WTC11 (cell line): ENCODE measurements around the gene USP37. TPM values are rescaled to one million over a fixed set of nuclear protein-coding genes. Genes with fewer than 3 reads are reported as not detected.

ENCODE experiments used
- ATAC-seq: fragments of 200-7000 bp; cut with Tn5 transposase; 2 replicates; pipeline ENCODE4 v1.10.0; 2021; ENCODE audit warnings: mild to moderate bottlenecking, moderate library complexity
- CTCF ChIA-PET: fragments of 300-600 bp; sonication (Branson Sonifier 250); formaldehyde crosslinking; loops from one replicate; lab custom pipeline; 2021; ENCODE audit warnings: antibody characterized with exemption; lab: Charles Lee
- POLR2A ChIA-PET: fragments of 350-600 bp; sonication (Branson Sonifier 250); formaldehyde crosslinking; loops from one replicate; lab custom pipeline; 2021; ENCODE audit warnings: antibody characterized with exemption; lab: Charles Lee
- DNase-seq: peaks from one replicate; pipeline ENCODE4 v3.0.0; 2021; ENCODE audit warnings: low spot score
- H3K27ac Mint-ChIP-seq: 2 replicates; pipeline ENCODE4 v1.8.0; 2021; ENCODE audit warnings: mixed read lengths
- H3K27me3 Mint-ChIP-seq: 2 replicates; pipeline ENCODE4 v1.8.0; 2021; ENCODE audit warnings: low read depth, mild to moderate bottlenecking, moderate library complexity, mixed read lengths
- H3K36me3 Mint-ChIP-seq: 2 replicates; pipeline ENCODE4 v1.8.0; 2021; ENCODE audit warnings: mixed read lengths
- H3K4me1 Mint-ChIP-seq: 2 replicates; pipeline ENCODE4 v1.8.0; 2022; ENCODE audit warnings: mixed read lengths
- H3K4me3 Mint-ChIP-seq: 2 replicates; pipeline ENCODE4 v1.8.0; 2021; ENCODE audit warnings: mild to moderate bottlenecking, moderate library complexity, mixed read lengths
- H3K9me3 Mint-ChIP-seq: 2 replicates; pipeline ENCODE4 v1.8.0; 2021; ENCODE audit warnings: mixed read lengths
- CBFB ChIP-seq: sonication (generic); formaldehyde crosslinking; IDR thresholded peaks from 2 replicates; pipeline ENCODE4 v1.8.1; 2022; ENCODE audit warnings: mild to moderate bottlenecking, low read depth, missing genetic modification reagents
- CDX4 ChIP-seq: fragments of 250-450 bp; sonication (Bioruptor Pico); IDR thresholded peaks from 2 replicates; pipeline ENCODE4 v1.9.0; 2021; ENCODE audit warnings: moderate library complexity, mild to moderate bottlenecking, inconsistent platforms, borderline replicate concordance
- CREM ChIP-seq: sonication (generic); formaldehyde crosslinking; IDR thresholded peaks from 2 replicates; pipeline ENCODE4 v1.8.1; 2022; ENCODE audit warnings: mild to moderate bottlenecking, missing genetic modification reagents, moderate library complexity
- EMX1 ChIP-seq: fragments of 250-450 bp; sonication (Bioruptor Pico); IDR thresholded peaks from 2 replicates; pipeline ENCODE4 v1.8.0; 2021; ENCODE audit warnings: mild to moderate bottlenecking
- JAZF1 ChIP-seq: fragments of 250-450 bp; sonication (Bioruptor Pico); IDR thresholded peaks from 2 replicates; pipeline ENCODE4 v1.9.0; 2021; ENCODE audit warnings: moderate library complexity, mild to moderate bottlenecking, inconsistent platforms
- NR3C1 ChIP-seq: sonication (generic); formaldehyde crosslinking; conservative IDR thresholded peaks from 2 replicates; pipeline ENCODE4 v1.8.1; 2023; ENCODE audit warnings: low read depth, mild to moderate bottlenecking, missing genetic modification reagents
- USF1 ChIP-seq: sonication (generic); formaldehyde crosslinking; IDR thresholded peaks from 2 replicates; pipeline ENCODE4 v1.8.0; 2022; ENCODE audit warnings: mild to moderate bottlenecking, missing genetic modification reagents
- ZBTB21 ChIP-seq: sonication (generic); formaldehyde crosslinking; IDR thresholded peaks from 2 replicates; pipeline ENCODE4 v1.8.1; 2023; ENCODE audit warnings: mild to moderate bottlenecking, missing genetic modification reagents, borderline replicate concordance
- ZNF138 ChIP-seq: sonication (generic); formaldehyde crosslinking; conservative IDR thresholded peaks from 2 replicates; pipeline ENCODE4 v1.8.1; 2022; ENCODE audit warnings: mild to moderate bottlenecking, moderate library complexity, missing genetic modification reagents
- ZNF263 ChIP-seq: sonication (generic); formaldehyde crosslinking; IDR thresholded peaks from 2 replicates; pipeline ENCODE4 v1.8.1; 2022; ENCODE audit warnings: low read depth, mild to moderate bottlenecking, moderate library complexity, missing genetic modification reagents
- ZNF281 ChIP-seq: sonication (generic); formaldehyde crosslinking; IDR thresholded peaks from 2 replicates; pipeline ENCODE4 v1.8.0; 2023; ENCODE audit warnings: mild to moderate bottlenecking, missing genetic modification reagents
- ZNF416 ChIP-seq: fragments of 250-450 bp; sonication (Bioruptor Pico); IDR thresholded peaks from 2 replicates; pipeline ENCODE4 v1.9.0; 2021; ENCODE audit warnings: mild to moderate bottlenecking, inconsistent platforms
- ZSCAN18 ChIP-seq: fragments of 250-450 bp; sonication (Bioruptor Pico); IDR thresholded peaks from 2 replicates; pipeline ENCODE4 v2.1.2; 2022; ENCODE audit warnings: mild to moderate bottlenecking, moderate library complexity
- total RNA-seq: library from RNA; stranded (reverse); gene quantifications from 3 replicates; pipeline ENCODE4 v1.2.3, GENCODE V29; 2021
- TF ChIP-seq, protein P1 (sequence below): fragments of 200-600 bp; IDR thresholded peaks from 2 replicates; pipeline ENCODE4 v1.8.0; 2022; ENCODE audit warnings: antibody characterized with exemption
- TF ChIP-seq, protein P2 (sequence below): fragments of 250-450 bp; sonication (Bioruptor Pico); IDR thresholded peaks from 2 replicates; pipeline ENCODE4 v1.9.0; 2021; ENCODE audit warnings: mild to moderate bottlenecking
- TF ChIP-seq, protein P3 (sequence below): sonication (generic); formaldehyde crosslinking; conservative IDR thresholded peaks from 2 replicates; pipeline ENCODE4 v1.8.1; 2022; ENCODE audit warnings: mild to moderate bottlenecking, missing genetic modification reagents
- TF ChIP-seq, protein P4 (sequence below): sonication (generic); formaldehyde crosslinking; IDR thresholded peaks from 2 replicates; pipeline ENCODE4 v1.8.0; 2022; ENCODE audit warnings: missing genetic modification reagents
- TF ChIP-seq, protein P5 (sequence below): sonication (generic); formaldehyde crosslinking; IDR thresholded peaks from 2 replicates; pipeline ENCODE4 v1.8.0; 2022; ENCODE audit warnings: mild to moderate bottlenecking, missing genetic modification reagents

The USP37 gene
- total RNA-seq, 1 experiment from 2014 or later: 21.6 TPM

DNA sequence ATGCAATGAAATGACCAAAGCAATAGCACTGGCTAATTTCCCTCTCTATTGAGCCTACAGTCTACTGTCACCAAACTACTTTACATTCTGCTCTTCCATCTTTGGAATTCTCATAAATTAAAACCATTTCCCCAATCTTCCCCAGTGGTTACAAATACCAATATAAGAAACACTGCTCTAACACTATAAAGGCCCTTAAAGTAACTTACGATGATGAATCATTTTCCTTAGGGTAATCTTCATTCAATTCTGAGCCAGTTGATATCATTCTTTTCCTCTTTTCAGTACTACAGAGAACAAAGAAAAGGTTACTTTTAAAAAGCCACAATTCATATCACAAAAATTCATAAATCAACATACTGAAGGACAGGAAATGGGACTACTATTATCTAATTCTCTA lies 22.1 kb downstream of the USP37 start:
- ATAC-seq (no peak), DNase-seq (no peak)
- ChIA-PET CTCF (no interaction called here), POLR2A (no interaction called here)
- H3K4me3 Mint-ChIP-seq: no peak overlapping the region
- H3K36me3 Mint-ChIP-seq: peaks cover 62% of the 10 kb centered on the region
- no peak overlapping the region for H3K27ac Mint-ChIP-seq
- H3K9me3 Mint-ChIP-seq: no peaks in the 10 kb centered on the region
- H3K4me1 Mint-ChIP-seq: no peaks in the 10 kb centered on the region
- H3K27me3 Mint-ChIP-seq: no peaks in the 10 kb centered on the region
- TF ChIP-seq ZNF263 (CRISPR knock-in tag) (no peak), ZSCAN18 (CRISPR knock-in tag) (no peak), NR3C1 (CRISPR knock-in tag) (no peak), ZBTB21 (CRISPR knock-in tag) (no peak), CREM (CRISPR knock-in tag) (no peak), ZNF416 (CRISPR knock-in tag) (no peak), CDX4 (CRISPR knock-in tag) (no peak), USF1 (no peak), JAZF1 (no peak), ZNF138 (CRISPR knock-in tag) (no peak), CBFB (CRISPR knock-in tag) (no peak), EMX1 (CRISPR knock-in tag) (no peak), ZNF281 (no peak)
- TF ChIP-seq, protein P1, sequence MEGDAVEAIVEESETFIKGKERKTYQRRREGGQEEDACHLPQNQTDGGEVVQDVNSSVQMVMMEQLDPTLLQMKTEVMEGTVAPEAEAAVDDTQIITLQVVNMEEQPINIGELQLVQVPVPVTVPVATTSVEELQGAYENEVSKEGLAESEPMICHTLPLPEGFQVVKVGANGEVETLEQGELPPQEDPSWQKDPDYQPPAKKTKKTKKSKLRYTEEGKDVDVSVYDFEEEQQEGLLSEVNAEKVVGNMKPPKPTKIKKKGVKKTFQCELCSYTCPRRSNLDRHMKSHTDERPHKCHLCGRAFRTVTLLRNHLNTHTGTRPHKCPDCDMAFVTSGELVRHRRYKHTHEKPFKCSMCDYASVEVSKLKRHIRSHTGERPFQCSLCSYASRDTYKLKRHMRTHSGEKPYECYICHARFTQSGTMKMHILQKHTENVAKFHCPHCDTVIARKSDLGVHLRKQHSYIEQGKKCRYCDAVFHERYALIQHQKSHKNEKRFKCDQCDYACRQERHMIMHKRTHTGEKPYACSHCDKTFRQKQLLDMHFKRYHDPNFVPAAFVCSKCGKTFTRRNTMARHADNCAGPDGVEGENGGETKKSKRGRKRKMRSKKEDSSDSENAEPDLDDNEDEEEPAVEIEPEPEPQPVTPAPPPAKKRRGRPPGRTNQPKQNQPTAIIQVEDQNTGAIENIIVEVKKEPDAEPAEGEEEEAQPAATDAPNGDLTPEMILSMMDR: no peak
- TF ChIP-seq, protein P2, sequence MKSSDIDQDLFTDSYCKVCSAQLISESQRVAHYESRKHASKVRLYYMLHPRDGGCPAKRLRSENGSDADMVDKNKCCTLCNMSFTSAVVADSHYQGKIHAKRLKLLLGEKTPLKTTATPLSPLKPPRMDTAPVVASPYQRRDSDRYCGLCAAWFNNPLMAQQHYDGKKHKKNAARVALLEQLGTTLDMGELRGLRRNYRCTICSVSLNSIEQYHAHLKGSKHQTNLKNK: no peak
- TF ChIP-seq, protein P3, sequence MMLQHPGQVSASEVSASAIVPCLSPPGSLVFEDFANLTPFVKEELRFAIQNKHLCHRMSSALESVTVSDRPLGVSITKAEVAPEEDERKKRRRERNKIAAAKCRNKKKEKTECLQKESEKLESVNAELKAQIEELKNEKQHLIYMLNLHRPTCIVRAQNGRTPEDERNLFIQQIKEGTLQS (CRISPR knock-in tag): no peak
- TF ChIP-seq, protein P4, sequence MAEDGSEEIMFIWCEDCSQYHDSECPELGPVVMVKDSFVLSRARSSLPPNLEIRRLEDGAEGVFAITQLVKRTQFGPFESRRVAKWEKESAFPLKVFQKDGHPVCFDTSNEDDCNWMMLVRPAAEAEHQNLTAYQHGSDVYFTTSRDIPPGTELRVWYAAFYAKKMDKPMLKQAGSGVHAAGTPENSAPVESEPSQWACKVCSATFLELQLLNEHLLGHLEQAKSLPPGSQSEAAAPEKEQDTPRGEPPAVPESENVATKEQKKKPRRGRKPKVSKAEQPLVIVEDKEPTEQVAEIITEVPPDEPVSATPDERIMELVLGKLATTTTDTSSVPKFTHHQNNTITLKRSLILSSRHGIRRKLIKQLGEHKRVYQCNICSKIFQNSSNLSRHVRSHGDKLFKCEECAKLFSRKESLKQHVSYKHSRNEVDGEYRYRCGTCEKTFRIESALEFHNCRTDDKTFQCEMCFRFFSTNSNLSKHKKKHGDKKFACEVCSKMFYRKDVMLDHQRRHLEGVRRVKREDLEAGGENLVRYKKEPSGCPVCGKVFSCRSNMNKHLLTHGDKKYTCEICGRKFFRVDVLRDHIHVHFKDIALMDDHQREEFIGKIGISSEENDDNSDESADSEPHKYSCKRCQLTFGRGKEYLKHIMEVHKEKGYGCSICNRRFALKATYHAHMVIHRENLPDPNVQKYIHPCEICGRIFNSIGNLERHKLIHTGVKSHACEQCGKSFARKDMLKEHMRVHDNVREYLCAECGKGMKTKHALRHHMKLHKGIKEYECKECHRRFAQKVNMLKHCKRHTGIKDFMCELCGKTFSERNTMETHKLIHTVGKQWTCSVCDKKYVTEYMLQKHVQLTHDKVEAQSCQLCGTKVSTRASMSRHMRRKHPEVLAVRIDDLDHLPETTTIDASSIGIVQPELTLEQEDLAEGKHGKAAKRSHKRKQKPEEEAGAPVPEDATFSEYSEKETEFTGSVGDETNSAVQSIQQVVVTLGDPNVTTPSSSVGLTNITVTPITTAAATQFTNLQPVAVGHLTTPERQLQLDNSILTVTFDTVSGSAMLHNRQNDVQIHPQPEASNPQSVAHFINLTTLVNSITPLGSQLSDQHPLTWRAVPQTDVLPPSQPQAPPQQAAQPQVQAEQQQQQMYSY: no peak
- TF ChIP-seq, protein P5, sequence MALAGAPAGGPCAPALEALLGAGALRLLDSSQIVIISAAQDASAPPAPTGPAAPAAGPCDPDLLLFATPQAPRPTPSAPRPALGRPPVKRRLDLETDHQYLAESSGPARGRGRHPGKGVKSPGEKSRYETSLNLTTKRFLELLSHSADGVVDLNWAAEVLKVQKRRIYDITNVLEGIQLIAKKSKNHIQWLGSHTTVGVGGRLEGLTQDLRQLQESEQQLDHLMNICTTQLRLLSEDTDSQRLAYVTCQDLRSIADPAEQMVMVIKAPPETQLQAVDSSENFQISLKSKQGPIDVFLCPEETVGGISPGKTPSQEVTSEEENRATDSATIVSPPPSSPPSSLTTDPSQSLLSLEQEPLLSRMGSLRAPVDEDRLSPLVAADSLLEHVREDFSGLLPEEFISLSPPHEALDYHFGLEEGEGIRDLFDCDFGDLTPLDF: no peak
